ENCODE data around the gene RPS19. TPM values are rescaled to one million over a fixed set of nuclear protein-coding genes. Genes with fewer than 3 reads are reported as not detected.

The RPS19 gene
- total RNA-seq, 4 donors from 2014 or later, result 363 to 861 (median 619) TPM

DNA sequence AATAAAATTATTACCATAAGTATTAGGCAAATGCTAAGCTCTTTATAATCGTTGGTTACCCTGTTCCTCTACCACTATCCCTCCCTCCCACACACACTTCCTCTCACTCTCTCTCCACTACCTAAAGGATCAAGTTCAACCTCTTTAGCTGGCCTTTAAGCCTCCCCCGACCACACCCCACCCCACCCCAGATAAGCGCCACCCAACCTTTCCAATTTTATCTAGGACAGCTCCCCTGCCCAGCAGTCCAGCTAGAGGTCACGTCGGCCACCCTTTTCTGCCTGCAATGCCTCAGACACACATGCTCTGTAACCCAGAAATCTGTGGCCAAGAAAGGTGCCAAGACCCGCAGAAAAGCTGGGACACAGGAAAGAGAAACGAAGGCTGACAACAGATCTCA lies 16.7 kb upstream of the RPS19 start:
- Histone ChIP-seq H3K4me1 (no peaks in the 10 kb centered on the region), H3K27me3 (no peaks in the 10 kb centered on the region), H3K36me3 (no peaks in the 10 kb centered on the region), H3K4me3 (no peak overlapping the region), H3K27ac (no peak overlapping the region), H3K9me3 (no peaks in the 10 kb centered on the region)
- no peak for TF ChIP-seq POLR2A (IDR thresholded peaks at IDR 0.05)
- TF ChIP-seq, protein P1, sequence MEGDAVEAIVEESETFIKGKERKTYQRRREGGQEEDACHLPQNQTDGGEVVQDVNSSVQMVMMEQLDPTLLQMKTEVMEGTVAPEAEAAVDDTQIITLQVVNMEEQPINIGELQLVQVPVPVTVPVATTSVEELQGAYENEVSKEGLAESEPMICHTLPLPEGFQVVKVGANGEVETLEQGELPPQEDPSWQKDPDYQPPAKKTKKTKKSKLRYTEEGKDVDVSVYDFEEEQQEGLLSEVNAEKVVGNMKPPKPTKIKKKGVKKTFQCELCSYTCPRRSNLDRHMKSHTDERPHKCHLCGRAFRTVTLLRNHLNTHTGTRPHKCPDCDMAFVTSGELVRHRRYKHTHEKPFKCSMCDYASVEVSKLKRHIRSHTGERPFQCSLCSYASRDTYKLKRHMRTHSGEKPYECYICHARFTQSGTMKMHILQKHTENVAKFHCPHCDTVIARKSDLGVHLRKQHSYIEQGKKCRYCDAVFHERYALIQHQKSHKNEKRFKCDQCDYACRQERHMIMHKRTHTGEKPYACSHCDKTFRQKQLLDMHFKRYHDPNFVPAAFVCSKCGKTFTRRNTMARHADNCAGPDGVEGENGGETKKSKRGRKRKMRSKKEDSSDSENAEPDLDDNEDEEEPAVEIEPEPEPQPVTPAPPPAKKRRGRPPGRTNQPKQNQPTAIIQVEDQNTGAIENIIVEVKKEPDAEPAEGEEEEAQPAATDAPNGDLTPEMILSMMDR (IDR thresholded peaks at IDR 0.05), result no peak
- no peak for DNase-seq

DNA sequence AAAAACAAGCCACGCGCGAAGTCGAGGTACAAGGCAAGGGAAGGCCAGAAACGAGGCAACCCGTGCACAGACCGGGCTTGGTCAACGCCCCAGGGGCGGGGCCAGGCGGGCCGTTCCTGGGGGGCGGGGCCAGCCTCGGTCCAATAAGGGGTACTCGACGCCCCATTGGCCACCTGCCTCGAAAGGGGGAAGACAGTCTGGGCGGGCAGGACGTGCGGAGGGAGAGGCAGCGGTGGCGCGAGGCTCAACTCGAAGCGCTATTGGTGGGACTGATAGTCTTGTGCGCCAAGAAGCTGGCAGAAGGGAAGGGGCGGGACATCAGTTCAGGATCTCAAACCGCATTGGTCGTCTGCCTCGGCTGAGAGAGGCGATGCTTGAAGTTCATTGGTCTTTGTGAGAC lies 15.5 kb upstream of the RPS19 start, which contains the start of gene LYPD4:
Gene LYPD4, minus strand, starts transcription at position 83 of the 400 bp plus-strand sequence. CDS start 5,398 bp downstream, outside the sequence.
- Histone ChIP-seq H3K27ac (no peak within 1 kb of the TSS), H3K27me3 (no peaks in the 10 kb centered on the region), H3K4me1 (no peaks in the 10 kb centered on the region), H3K4me3 (no peak within 1 kb of the TSS), H3K36me3 (no peaks in the 10 kb centered on the region), H3K9me3 (no peaks in the 10 kb centered on the region)
- TF ChIP-seq, protein P1 (IDR thresholded peaks at IDR 0.05), result no peak
- TF ChIP-seq POLR2A (IDR thresholded peaks at IDR 0.05), result no peak
- DNase-seq, result no peak

DNA sequence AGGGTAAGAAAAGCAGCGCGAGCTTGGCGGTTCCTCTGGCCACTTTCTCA lies 15.2 kb upstream of the RPS19 start, which contains the start of gene DMRTC2:
Gene DMRTC2, plus strand, starts transcription at position 42 of the 50 bp plus-strand sequence. CDS start 2,387 bp downstream, outside the sequence.
- Histone ChIP-seq H3K9me3 (no peaks in the 10 kb centered on the region), H3K36me3 (no peaks in the 10 kb centered on the region), H3K27me3 (no peaks in the 10 kb centered on the region), H3K4me1 (no peaks in the 10 kb centered on the region), H3K27ac (no peak within 1 kb of the TSS), H3K4me3 (no peak within 1 kb of the TSS)
- no peak for DNase-seq
- TF ChIP-seq POLR2A (IDR thresholded peaks at IDR 0.05), result no peak
- TF ChIP-seq, protein P1 (IDR thresholded peaks at IDR 0.05), result no peak

DNA sequence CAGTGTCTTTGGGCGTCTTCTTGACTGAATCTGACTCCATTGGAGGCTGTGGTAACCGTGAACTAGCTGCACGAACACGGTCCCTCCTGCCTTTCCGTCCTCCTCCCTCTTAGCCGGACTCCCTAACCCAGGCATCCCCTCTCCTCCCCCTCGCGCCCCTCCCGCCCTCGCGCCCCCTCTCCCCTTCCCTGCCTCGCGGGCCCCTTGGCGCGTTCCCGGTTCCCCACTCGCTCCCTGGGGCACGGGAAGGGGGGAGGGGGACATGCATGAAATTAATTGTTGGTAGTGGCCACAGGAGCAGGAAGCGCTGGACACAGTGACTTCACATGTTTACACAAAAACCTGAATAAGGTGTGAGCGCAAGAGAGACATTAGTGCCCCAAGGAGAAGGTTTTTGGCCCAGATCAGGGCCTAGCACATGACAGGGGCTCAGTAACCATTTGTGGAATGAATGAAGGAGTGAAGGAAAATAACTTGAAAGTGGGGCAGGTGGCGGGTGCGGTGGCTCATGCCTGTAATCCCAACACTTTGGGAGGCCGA lies 14.9 kb upstream of the RPS19 start:
- Histone ChIP-seq H3K36me3 (no peaks in the 10 kb centered on the region), H3K27me3 (no peaks in the 10 kb centered on the region), H3K4me1 (no peaks in the 10 kb centered on the region), H3K9me3 (no peaks in the 10 kb centered on the region), H3K27ac (no peak overlapping the region), H3K4me3 (no peak overlapping the region)
- no peak for DNase-seq
- TF ChIP-seq POLR2A (IDR thresholded peaks at IDR 0.05), result no peak
- TF ChIP-seq, protein P1 (IDR thresholded peaks at IDR 0.05), result no peak

DNA sequence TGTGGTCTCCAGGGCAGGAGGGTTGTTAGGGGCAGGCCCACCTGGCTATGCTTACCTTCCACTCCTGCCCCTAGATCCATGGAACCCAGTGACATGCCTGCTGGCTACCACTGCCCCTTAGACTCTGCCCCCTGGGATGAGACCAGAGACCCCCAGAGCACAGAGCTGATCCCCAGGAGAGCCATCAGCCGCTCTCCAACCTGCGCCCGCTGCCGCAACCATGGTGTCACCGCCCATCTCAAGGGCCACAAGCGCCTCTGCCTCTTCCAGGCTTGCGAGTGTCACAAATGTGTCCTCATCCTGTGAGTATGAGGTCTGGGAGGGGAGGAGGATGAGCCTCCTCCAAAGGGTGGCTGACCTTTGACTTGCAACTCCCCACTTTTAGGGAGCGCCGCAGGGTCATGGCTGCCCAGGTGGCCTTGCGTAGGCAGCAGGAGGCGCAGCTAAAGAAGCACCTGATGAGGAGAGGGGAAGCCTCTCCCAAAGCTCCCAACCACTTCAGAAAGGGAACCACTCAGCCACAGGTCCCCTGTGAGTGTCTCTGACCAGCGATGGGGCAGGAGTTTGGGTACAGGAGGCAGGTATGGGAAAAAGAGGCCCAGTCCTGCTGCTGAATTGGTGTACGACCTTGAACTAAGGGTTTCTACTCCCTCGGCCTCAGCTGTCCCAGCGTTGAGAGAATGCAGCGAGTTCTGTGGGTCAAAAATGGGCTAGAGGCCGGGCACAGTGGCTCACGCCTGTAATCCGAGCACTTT lies 12.5 kb upstream of the RPS19 start:
- Histone ChIP-seq H3K36me3 (no peaks in the 10 kb centered on the region), H3K27ac (no peak overlapping the region), H3K9me3 (no peaks in the 10 kb centered on the region), H3K4me1 (no peaks in the 10 kb centered on the region), H3K4me3 (no peak overlapping the region), H3K27me3 (no peaks in the 10 kb centered on the region)
- no peak for DNase-seq
- TF ChIP-seq, protein P1 (IDR thresholded peaks at IDR 0.05), result no peak
- TF ChIP-seq POLR2A (IDR thresholded peaks at IDR 0.05), result no peak
